SH-SY5Y (cell line): ENCODE measurements around the gene EML1.

Source experiments
- GATA2 ChIP-seq: IDR thresholded peaks from 2 replicates; pipeline ENCODE4 v1.6.1; 2011; ENCODE audit warnings: mild to moderate bottlenecking, low read depth, low read length
- GATA3 ChIP-seq: IDR thresholded peaks from 2 replicates; pipeline ENCODE4 v1.6.1; 2011; ENCODE audit warnings: low read depth, mild to moderate bottlenecking, low read length, moderate library complexity

- TF ChIP-seq GATA2 (no peak), GATA3 (no peak)
Observed at GRCh38 chr14:99808154-99808505, 14.9 kb downstream of the EML1 start.
